Transverse colon (tissue), 4 donors: ENCODE data around the gene PKIG.

Experiments
- CTCF ChIP-seq, 5 experiments: fragments of 200-600 bp in 3 of 5; fragments of 450-650 bp in 2 of 5; sonication (generic) in 3 of 5; IDR thresholded peaks; 1 replicate in 2 of 5; 2 replicates in 3 of 5; pipeline ENCODE4 v1.5.1; 2016 to 2017; ENCODE audit warnings: antibody characterized with exemption in 5 of 5, inconsistent platforms in 3 of 5, mild to moderate bottlenecking in 2 of 5, moderate library complexity in 1 of 5
- EP300 ChIP-seq: sonication (generic); formaldehyde crosslinking; IDR thresholded peaks from one replicate; pipeline ENCODE4 v1.6.1; 2017; ENCODE audit warnings: antibody characterized with exemption, low read depth
- POLR2A ChIP-seq: fragments of 450-650 bp; IDR thresholded peaks from one replicate; pipeline ENCODE4 v1.6.1; 2016; ENCODE audit warnings: antibody characterized with exemption, mild to moderate bottlenecking, moderate library complexity
- POLR2AphosphoS5 ChIP-seq, 3 donors: sonication (generic); formaldehyde crosslinking; IDR thresholded peaks; one replicate each; pipeline ENCODE4 v1.6.1; 2016; ENCODE audit warnings: antibody characterized with exemption in 3 of 3

- TF ChIP-seq POLR2A (no peak), POLR2AphosphoS5 (IDR thresholded peaks at IDR 0.05) (no peak), CTCF (IDR thresholded peaks at IDR 0.05) (no peak), EP300 (no peak)
These were observed 61.3 kb downstream of the PKIG start for GRCh38 chr20:44643596-44644229.
